Peyer's patch (tissue), 4 donors: ENCODE data around the gene SEMA3A.

Experiments
- CTCF ChIP-seq, 6 experiments: fragments of 450-650 bp in 4 of 6; fragments of 200-600 bp in 2 of 6; sonication (generic) in 1 of 6; IDR thresholded peaks; one replicate each; pipeline ENCODE4 v1.5.1; 2017 to 2019; ENCODE audit warnings: antibody characterized with exemption in 6 of 6, mild to moderate bottlenecking in 3 of 6, moderate library complexity in 1 of 6
- POLR2A ChIP-seq, 2 donors: fragments of 450-650 bp; IDR thresholded peaks; one replicate each; pipeline ENCODE4 v1.5.1; 2017; ENCODE audit warnings: antibody characterized with exemption in 2 of 2, mild to moderate bottlenecking in 2 of 2, moderate library complexity in 2 of 2

- no peak for TF ChIP-seq CTCF (IDR thresholded peaks at IDR 0.05)
- no peak for TF ChIP-seq POLR2A (IDR thresholded peaks at IDR 0.05)
Measured at GRCh38 chr7:84231157-84231556, 36.6 kb upstream of the SEMA3A start.
